Thyroid gland (tissue), 4 donors: ENCODE results near the gene GP5. TPM values are rescaled to one million over a fixed set of nuclear protein-coding genes. Genes with fewer than 3 reads are reported as not detected.

ENCODE experiments used
- DNase-seq, 2 donors: peaks; one replicate each; pipeline ENCODE4 v3.0.0-alpha.2; 2019
- H3K27ac ChIP-seq, 3 donors: fragments of 200-600 bp; sonication (generic); 1 replicate in 2 of 3; 2 replicates in 1 of 3; pipeline ENCODE4 v1.5.1; 2016 to 2019; ENCODE audit warnings: mild to moderate bottlenecking in 1 of 3, moderate library complexity in 1 of 3
- H3K27me3 ChIP-seq: fragments of 200-600 bp; sonication (generic); one replicate; pipeline ENCODE4 v1.5.1; 2019
- H3K36me3 ChIP-seq, 2 donors: fragments of 200-600 bp; sonication (generic); one replicate each; pipeline ENCODE4 v1.5.1; 2016 to 2019
- H3K4me1 ChIP-seq, 2 donors: fragments of 200-600 bp; sonication (generic); one replicate each; pipeline ENCODE4 v1.5.1; 2017 to 2019
- H3K4me3 ChIP-seq, 3 donors: fragments of 200-600 bp; sonication (generic); replicated peaks in 1 of 3; 1 replicate in 2 of 3; 2 replicates in 1 of 3; pipeline ENCODE4 v1.5.1; 2016; ENCODE audit warnings: mild to moderate bottlenecking in 1 of 3
- H3K9me3 ChIP-seq: fragments of 200-600 bp; sonication (generic); one replicate; pipeline ENCODE4 v1.5.1; 2017
- CTCF ChIP-seq, 6 experiments: fragments of 200-600 bp in 3 of 6; fragments of 450-650 bp in 3 of 6; sonication (generic) in 3 of 6; IDR thresholded peaks; one replicate each; pipeline ENCODE4 v1.5.1; 2016 to 2019; ENCODE audit warnings: antibody characterized with exemption in 6 of 6, mild to moderate bottlenecking in 2 of 6, inconsistent platforms in 1 of 6, moderate library complexity in 1 of 6
- POLR2A ChIP-seq, 2 donors: fragments of 450-650 bp; IDR thresholded peaks; one replicate each; pipeline ENCODE4 v1.6.1; 2017; ENCODE audit warnings: antibody characterized with exemption in 2 of 2, mild to moderate bottlenecking in 2 of 2, moderate library complexity in 1 of 2
- WGBS, 2 donors: methylation state at CpG; one replicate each; pipeline ENCODE4 v1.1.5; 2017; 5-methylcytosine and 5-hydroxymethylcytosine counted together
- intact Hi-C: fragments of 100-400 bp; cut with DNase I; formaldehyde crosslinking; loops from one replicate; pipeline ENCODE4 v1.15.1; 2023
- total RNA-seq, 4 donors: library from RNA; depleted of rRNA; stranded (reverse); fragments of >200 nt; gene quantifications; one replicate each; pipeline ENCODE4 v1.2.3, GENCODE V29; 2016

Gene GP5
- total RNA-seq, 4 donors from 2014 or later: 0.39 to 1.2 (median 0.74) TPM

GRCh38 chr3:194425399-194425798 is 26.3 kb upstream of the GP5 start:
- no peak for DNase-seq
- Histone ChIP-seq H3K4me3 (no peak overlapping the region), H3K9me3 (no peaks in the 10 kb centered on the region), H3K4me1 (peaks cover 7 to 12% of the 10 kb centered on the region in 2 donors), H3K36me3 (peaks cover 27 to 47% of the 10 kb centered on the region in 2 donors), H3K27ac (no peak overlapping the region), H3K27me3 (no peaks in the 10 kb centered on the region)
- no peak for TF ChIP-seq CTCF (IDR thresholded peaks at IDR 0.05)
- no peak for TF ChIP-seq POLR2A (IDR thresholded peaks at IDR 0.05)
- 94 to 96% methylated on average over 4 of the region's 4 CpGs for WGBS, 2 donors
- intact Hi-C loops: no loop called here

GRCh38 chr3:194424953-194425352 is 25.9 kb upstream of the GP5 start:
- peaks cover 7 to 12% of the 10 kb centered on the region in 2 donors for H3K4me1 ChIP-seq
- no peaks in the 10 kb centered on the region for H3K9me3 ChIP-seq
- whole genome bisulfite sequencing, 2 donors: 93 to 95% methylated on average over 7 of the region's 7 CpGs
- DNase-seq: no peak
- peaks cover 23 to 42% of the 10 kb centered on the region in 2 donors for H3K36me3 ChIP-seq
- H3K4me3 ChIP-seq: no peak overlapping the region
- intact Hi-C loops: no loop called here
- no peak overlapping the region for H3K27ac ChIP-seq
- TF ChIP-seq POLR2A (IDR thresholded peaks at IDR 0.05) (no peak), CTCF (IDR thresholded peaks at IDR 0.05) (no peak)
- no peaks in the 10 kb centered on the region for H3K27me3 ChIP-seq

- H3K27ac ChIP-seq: no peak overlapping the region
- no peak for DNase-seq
- H3K4me1 ChIP-seq: peaks cover 7 to 12% of the 10 kb centered on the region in 2 donors
- no peaks in the 10 kb centered on the region for H3K27me3 ChIP-seq
- 92 to 95% methylated on average over 1 of the region's 1 CpG for WGBS, 2 donors
- intact Hi-C loops: no loop called here
- no peak overlapping the region for H3K4me3 ChIP-seq
- no peaks in the 10 kb centered on the region for H3K9me3 ChIP-seq
- H3K36me3 ChIP-seq: peaks cover 17 to 36% of the 10 kb centered on the region in 2 donors
- no peak for TF ChIP-seq CTCF (IDR thresholded peaks at IDR 0.05)
- no peak for TF ChIP-seq POLR2A (IDR thresholded peaks at IDR 0.05)
These were observed 25.3 kb upstream of the GP5 start for GRCh38 chr3:194424373-194424772.

- no peak overlapping the region for H3K4me3 ChIP-seq
- no peaks in the 10 kb centered on the region for H3K27me3 ChIP-seq
- intact Hi-C loops: no loop called here
- TF ChIP-seq CTCF (IDR thresholded peaks at IDR 0.05) (no peak), POLR2A (IDR thresholded peaks at IDR 0.05) (no peak)
- peaks cover 7 to 12% of the 10 kb centered on the region in 2 donors for H3K4me1 ChIP-seq
- peak; percentile 68 to 76 for DNase-seq
- no peaks in the 10 kb centered on the region for H3K9me3 ChIP-seq
- 40 to 45% methylated on average over 3 of the region's 3 CpGs for WGBS, 2 donors
- peak overlapping the region in 1 of 3 donors; percentile 47 for H3K27ac ChIP-seq
- H3K36me3 ChIP-seq: peaks cover 19 to 29% of the 10 kb centered on the region in 2 donors
These were observed 24.3 kb upstream of the GP5 start for GRCh38 chr3:194423317-194423716.

GRCh38 chr3:194422188-194422587 is 23.1 kb upstream of the GP5 start:
- H3K36me3 ChIP-seq: peaks cover 19 to 29% of the 10 kb centered on the region in 2 donors

More at GRCh38 chr3:194422188-194422587, 23.1 kb upstream of the GP5 start:
- H3K9me3 ChIP-seq: no peaks in the 10 kb centered on the region
- DNase-seq: no peak
- no peaks in the 10 kb centered on the region for H3K27me3 ChIP-seq
- TF ChIP-seq CTCF (IDR thresholded peaks at IDR 0.05): no peak
- TF ChIP-seq POLR2A (IDR thresholded peaks at IDR 0.05): no peak
- intact Hi-C loops: no loop called here
- H3K4me1 ChIP-seq: peaks cover 7 to 12% of the 10 kb centered on the region in 2 donors
- no peak overlapping the region for H3K4me3 ChIP-seq
- peak overlapping the region in 2 of 3 donors; percentile 42 to 47 for H3K27ac ChIP-seq
